ENCODE measurements around the gene DCPS. TPM values are rescaled to one million over a fixed set of nuclear protein-coding genes. Genes with fewer than 3 reads are reported as not detected.

Gene DCPS
- total and polyA plus RNA-seq, 2 of the 4 experiments (the other 2 are of a cell fraction): 19.7 to 34.8 TPM

- TF ChIP-seq, protein P1, sequence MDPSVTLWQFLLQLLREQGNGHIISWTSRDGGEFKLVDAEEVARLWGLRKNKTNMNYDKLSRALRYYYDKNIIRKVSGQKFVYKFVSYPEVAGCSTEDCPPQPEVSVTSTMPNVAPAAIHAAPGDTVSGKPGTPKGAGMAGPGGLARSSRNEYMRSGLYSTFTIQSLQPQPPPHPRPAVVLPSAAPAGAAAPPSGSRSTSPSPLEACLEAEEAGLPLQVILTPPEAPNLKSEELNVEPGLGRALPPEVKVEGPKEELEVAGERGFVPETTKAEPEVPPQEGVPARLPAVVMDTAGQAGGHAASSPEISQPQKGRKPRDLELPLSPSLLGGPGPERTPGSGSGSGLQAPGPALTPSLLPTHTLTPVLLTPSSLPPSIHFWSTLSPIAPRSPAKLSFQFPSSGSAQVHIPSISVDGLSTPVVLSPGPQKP (IDR thresholded peaks at IDR 0.05; ENCODE audit: borderline replicate concordance, low read depth, low read length): no peak
- TF ChIP-seq RCOR1 (IDR thresholded peaks at IDR 0.05; ENCODE audit: insufficient replicate concordance, low read length) (no peak), MAFK (IDR thresholded peaks at IDR 0.05; ENCODE audit: low read depth, low read length) (no peak), MXI1 (IDR thresholded peaks at IDR 0.05; ENCODE audit: borderline replicate concordance, low read depth, low read length) (no peak), NFE2L2 (IDR thresholded peaks at IDR 0.05; ENCODE audit: low read depth, low read length) (no peak), BHLHE40 (IDR thresholded peaks at IDR 0.05; ENCODE audit: low read depth, low read length) (no peak), CTCF (conservative IDR thresholded peaks at IDR 0.05; ENCODE audit: low read depth, low read length) (no peak)
- H3K4ac ChIP-seq (ENCODE audit: low read depth, low read length): no peak overlapping the region
- no peak overlapping the region for H4K91ac ChIP-seq (ENCODE audit: insufficient read depth, low read depth, low read length)
- no peak overlapping the region for H3K23ac ChIP-seq (ENCODE audit: low read depth, low read length)
- in situ Hi-C loops (cut with MboI; ENCODE audit: low sequenced_read_pairs): no loop called here
- peaks cover 5% of the 10 kb centered on the region for H4K20me1 ChIP-seq (ENCODE audit: insufficient read depth, low read length)
- no peak overlapping the region for H3K27ac ChIP-seq (ENCODE audit: insufficient read depth, low read length)
- H3K9ac ChIP-seq (ENCODE audit: low read depth, low read length): no peak overlapping the region
- BruUV-seq (replicated peaks): no TSS peak
- no peak overlapping the region for H4K5ac ChIP-seq (ENCODE audit: low read depth, low read length)
- H2AK5ac ChIP-seq (ENCODE audit: low read depth, low read length): no peak overlapping the region
- peaks cover 5% of the 10 kb centered on the region; the same call in 1 of the 2 replicates for H3K9me1 ChIP-seq (ENCODE audit: insufficient read depth, low read length)
- dilution Hi-C loops (cut with HindIII; ENCODE audit: low sequenced_read_pairs, unreplicated experiment): no loop called here
- H3K18ac ChIP-seq (ENCODE audit: low read depth, low read length): no peak overlapping the region
- H2BK120ac ChIP-seq (ENCODE audit: low read depth, low read length): no peak overlapping the region
- H2BK20ac ChIP-seq (ENCODE audit: low read depth, low read length): no peak overlapping the region
- no peak overlapping the region for H3K56ac ChIP-seq (ENCODE audit: extremely low read depth, insufficient read depth, low read length)
- no peak overlapping the region for H3K4me3 ChIP-seq (ENCODE audit: insufficient read depth, low read depth, low read length)
- H3K27me3 ChIP-seq (ENCODE audit: control insufficient read depth, insufficient read depth, low read length): no peaks in the 10 kb centered on the region
- no peaks in the 10 kb centered on the region for H3K36me3 ChIP-seq (ENCODE audit: control insufficient read depth, insufficient read depth, low read length)
- no peak overlapping the region for H4K8ac ChIP-seq (ENCODE audit: low read depth in 2 of 2, low read length in 2 of 2)
- no peak overlapping the region for H3K4me2 ChIP-seq (ENCODE audit: low read depth, low read length)
- H3K9me3 ChIP-seq (ENCODE audit: control insufficient read depth, insufficient read depth, low read length): no peaks in the 10 kb centered on the region
- no peak overlapping the region for H2BK15ac ChIP-seq (ENCODE audit: low read depth, low read length)
- no peak overlapping the region for H2BK5ac ChIP-seq (ENCODE audit: low read depth, low read length, poor library complexity, severe bottlenecking)
- intact Hi-C loops (cut with micrococcal nuclease): no loop called here
- H3K14ac ChIP-seq (replicated peaks; ENCODE audit: low read depth, low read length): no peak overlapping the region
- ChIA-PET CTCF (no interaction called here), POLR2A (ENCODE audit: unreplicated experiment) (no interaction called here)
- DNase-seq (no peak), ATAC-seq (ENCODE audit: low read depth) (no peak)
- H2AK9ac ChIP-seq (replicated peaks; ENCODE audit: low read depth, low read length, poor library complexity): no peak overlapping the region
- H2AFZ ChIP-seq (replicated peaks; ENCODE audit: low read length, poor library complexity): no peak overlapping the region
- no peaks in the 10 kb centered on the region for H3K4me1 ChIP-seq (ENCODE audit: control insufficient read depth, insufficient read depth, low read length)
- H3K79me1 ChIP-seq (ENCODE audit: low read depth in 1 of 2, low read length in 2 of 2): peaks cover 8 to 14% of the 10 kb centered on the region in 2 experiments
- 97% methylated on average over 4 of the region's 20 CpGs; no CpG with 5 or more reads in 1 of the 2 experiments for WGBS, 2 experiments (ENCODE audit: extremely low coverage in 2 of 2, insufficient read length in 1 of 2)
Measured at GRCh38 chr11:126383339-126384335, 79.8 kb downstream of the DCPS start.

All from IMR-90 (cell line).